GM06990 (cell line): ENCODE data around the gene CGB5.
"Not testable (repeated sequence)": the region's sequence is repeated elsewhere in the genome, so short reads cannot be mapped to it uniquely, and the experiment has no call there.

ENCODE experiments used
- DNase-seq: peaks from one replicate; pipeline ENCODE4 v3.0.0-alpha.2; 2011; ENCODE audit not compliant: insufficient read length; ENCODE audit errors: extremely low read depth
- H3K27me3 ChIP-seq: replicated peaks from 2 replicates; pipeline ENCODE4 v1.6.0; 2011; ENCODE audit warnings: low read length; ENCODE audit not compliant: control insufficient read depth, insufficient read depth
- H3K36me3 ChIP-seq: 2 replicates; pipeline ENCODE4 v1.5.1; 2011; ENCODE audit warnings: low read length; ENCODE audit not compliant: control insufficient read depth, insufficient read depth
- H3K4me3 ChIP-seq: replicated peaks from 2 replicates; pipeline ENCODE4 v1.5.1; 2011; ENCODE audit warnings: low read depth, mild to moderate bottlenecking, control low read depth, low read length
- TF ChIP-seq, protein P1 (sequence below): IDR thresholded peaks from 2 replicates; pipeline ENCODE4 v1.5.1; 2011; ENCODE audit warnings: low read length, control low read depth, mild to moderate bottlenecking, inconsistent platforms; ENCODE audit not compliant: insufficient read depth, poor library complexity, severe bottlenecking

CGB5 gene

GRCh38 chr19:49074869-49075268, 31.2 kb downstream of the CGB5 start:
- TF ChIP-seq, protein P1, sequence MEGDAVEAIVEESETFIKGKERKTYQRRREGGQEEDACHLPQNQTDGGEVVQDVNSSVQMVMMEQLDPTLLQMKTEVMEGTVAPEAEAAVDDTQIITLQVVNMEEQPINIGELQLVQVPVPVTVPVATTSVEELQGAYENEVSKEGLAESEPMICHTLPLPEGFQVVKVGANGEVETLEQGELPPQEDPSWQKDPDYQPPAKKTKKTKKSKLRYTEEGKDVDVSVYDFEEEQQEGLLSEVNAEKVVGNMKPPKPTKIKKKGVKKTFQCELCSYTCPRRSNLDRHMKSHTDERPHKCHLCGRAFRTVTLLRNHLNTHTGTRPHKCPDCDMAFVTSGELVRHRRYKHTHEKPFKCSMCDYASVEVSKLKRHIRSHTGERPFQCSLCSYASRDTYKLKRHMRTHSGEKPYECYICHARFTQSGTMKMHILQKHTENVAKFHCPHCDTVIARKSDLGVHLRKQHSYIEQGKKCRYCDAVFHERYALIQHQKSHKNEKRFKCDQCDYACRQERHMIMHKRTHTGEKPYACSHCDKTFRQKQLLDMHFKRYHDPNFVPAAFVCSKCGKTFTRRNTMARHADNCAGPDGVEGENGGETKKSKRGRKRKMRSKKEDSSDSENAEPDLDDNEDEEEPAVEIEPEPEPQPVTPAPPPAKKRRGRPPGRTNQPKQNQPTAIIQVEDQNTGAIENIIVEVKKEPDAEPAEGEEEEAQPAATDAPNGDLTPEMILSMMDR: peak; percentile 65
- H3K27me3 ChIP-seq, DNase-seq, H3K4me3 ChIP-seq, H3K36me3 ChIP-seq: not testable (repeated sequence)

DNA sequence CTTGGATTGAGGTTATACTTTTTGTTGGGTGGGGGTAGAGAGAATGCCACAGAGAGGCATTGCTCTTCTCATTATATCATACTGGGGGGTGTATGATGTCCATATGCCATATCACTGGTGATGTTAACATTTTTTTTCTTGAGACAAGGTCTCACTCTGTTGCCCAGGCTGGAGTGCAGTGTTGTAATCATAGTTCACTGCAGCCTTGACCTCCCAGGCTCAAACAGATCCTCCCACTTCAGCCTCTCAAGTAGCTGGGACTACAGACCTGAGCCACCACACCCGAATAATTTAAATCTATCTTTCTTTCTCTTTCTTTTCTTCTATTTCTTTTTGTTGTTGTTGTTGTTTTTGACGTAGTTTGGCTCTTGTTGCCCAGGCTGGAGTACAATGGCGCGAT, 36.7 kb downstream of the CGB5 start:
- Histone ChIP-seq H3K36me3 (no peaks in the 10 kb centered on the region), H3K4me3 (no peak overlapping the region), H3K27me3 (no peaks in the 10 kb centered on the region)
- DNase-seq: no peak
- TF ChIP-seq, protein P1: no peak

- TF ChIP-seq, protein P1: no peak
- no peaks in the 10 kb centered on the region for H3K36me3 ChIP-seq
- DNase-seq: no peak
- H3K4me3 ChIP-seq: no peak overlapping the region
- no peaks in the 10 kb centered on the region for H3K27me3 ChIP-seq
Measured at GRCh38 chr19:49081273-49081672, 37.6 kb downstream of the CGB5 start.

GRCh38 chr19:49084206-49085019, 40.8 kb downstream of the CGB5 start:
- H3K36me3 ChIP-seq: peaks cover 6% of the 10 kb centered on the region
- H3K27me3 ChIP-seq: no peaks in the 10 kb centered on the region
- peak overlapping the region; percentile 97 for H3K4me3 ChIP-seq
- no peak for DNase-seq
- TF ChIP-seq, protein P1: no peak

DNA sequence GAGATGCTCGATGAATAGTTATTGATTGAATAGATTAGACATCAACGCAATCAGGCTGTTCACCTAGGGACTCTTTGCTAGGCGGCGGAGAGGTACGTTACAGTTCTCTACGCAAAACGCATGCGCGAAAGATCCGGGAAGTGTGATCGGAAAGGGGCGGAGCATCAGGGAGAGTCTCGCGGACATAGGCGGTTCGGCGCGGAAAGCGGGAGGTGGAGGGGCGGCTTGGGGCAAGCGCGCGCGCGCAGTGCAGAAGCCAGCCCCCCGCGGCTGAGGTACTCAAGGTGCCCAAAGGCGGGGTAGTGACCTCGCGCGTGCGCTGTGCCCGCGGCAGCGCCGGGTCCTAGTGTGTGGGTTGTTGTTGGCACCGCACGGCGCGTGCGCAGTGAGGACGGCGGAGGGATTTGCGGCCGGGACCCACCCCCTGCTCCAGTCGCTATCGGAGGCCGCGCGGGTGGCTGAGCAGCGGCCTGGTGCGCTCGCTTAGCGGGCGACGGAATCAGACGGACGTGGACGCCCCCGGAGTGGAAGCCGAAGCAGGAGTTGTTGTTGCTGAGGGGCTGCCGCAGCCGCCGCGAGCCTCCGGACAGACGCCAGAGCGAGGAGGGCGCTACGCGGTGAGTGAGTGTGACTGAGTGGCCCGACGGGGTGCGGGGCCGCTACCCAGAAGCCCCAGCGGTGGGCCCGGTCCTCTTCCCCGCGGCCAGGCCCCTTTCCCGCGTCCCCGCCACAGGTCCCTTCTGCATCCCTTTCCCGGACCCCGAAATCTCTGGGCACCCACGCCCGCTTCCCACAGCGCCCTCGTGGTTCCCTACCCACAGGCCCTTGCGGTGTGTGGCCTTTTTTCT, 41.6 kb downstream of the CGB5 start, which contains the start of gene SNRNP70:
SNRNP70 (plus strand) TSS at position 432 of the 848 bp plus-strand sequence. CDS start 964 bp downstream, outside the sequence.
- TF ChIP-seq, protein P1: no peak
- DNase-seq: peak; percentile 100
- Histone ChIP-seq H3K4me3 (peak within 1 kb of the TSS; percentile 97), H3K27me3 (no peaks in the 10 kb centered on the region), H3K36me3 (peaks cover 10% of the 10 kb centered on the region)
